OCI-LY3 (cell line): Measurements from ENCODE around the gene KAZN.

Experiments
- H2AFZ ChIP-seq: fragments of 200-600, 300-600 bp; shearing (Covaris generic); 2 replicates; pipeline ENCODE4 v1.6.0; 2014; ENCODE audit warnings: antibody characterized with exemption, low read depth, low read length
- H3K27ac ChIP-seq: fragments of 200-600, 300-600 bp; sonication (generic); 2 replicates; pipeline ENCODE4 v1.5.1; 2014; ENCODE audit warnings: mild to moderate bottlenecking, low read length, moderate library complexity, mixed read lengths
- H3K27me3 ChIP-seq: fragments of 200-600, 300-600 bp; sonication (generic); 2 replicates; pipeline ENCODE4 v1.6.1; 2014; ENCODE audit warnings: low read depth, low read length, mixed read lengths
- H3K36me3 ChIP-seq: fragments of 200-600, 300-600 bp; sonication (generic); replicated peaks from 2 replicates; pipeline ENCODE3; 2014; ENCODE audit warnings: low read depth, low read length, mixed read lengths
- H3K4me1 ChIP-seq: fragments of 300-600, 200-600 bp; sonication (generic); 2 replicates; pipeline ENCODE4 v1.6.1; 2014; ENCODE audit warnings: low read length, mixed read lengths
- H3K4me2 ChIP-seq: fragments of 200-600, 300-600 bp; sonication (generic); 2 replicates; pipeline ENCODE4 v1.6.1; 2014; ENCODE audit warnings: low read length, mixed read lengths
- H3K4me3 ChIP-seq: fragments of 300-600, 200-600 bp; sonication (generic); 2 replicates; pipeline ENCODE4 v1.5.1; 2014; ENCODE audit warnings: antibody characterized with exemption, mild to moderate bottlenecking, low read length, moderate library complexity
- H3K79me2 ChIP-seq: fragments of 300-600, 200-600 bp; shearing (Covaris generic); 2 replicates; pipeline ENCODE4 v1.6.1; 2014; ENCODE audit warnings: mild to moderate bottlenecking, low read length, mixed read lengths
- H3K9ac ChIP-seq: fragments of 300-600, 200-600 bp; shearing (Covaris generic); 2 replicates; pipeline ENCODE4 v1.6.0; 2014; ENCODE audit warnings: mild to moderate bottlenecking, low read length, moderate library complexity
- H3K9me3 ChIP-seq: fragments of 200-600, 300-600 bp; shearing (Covaris generic); 2 replicates; pipeline ENCODE4 v1.6.1; 2014; ENCODE audit warnings: low read length, mixed read lengths; ENCODE audit not compliant: insufficient read depth
- H4K20me1 ChIP-seq: fragments of 200-600, 300-600 bp; sonication (generic); 2 replicates; pipeline ENCODE4 v1.6.1; 2016; ENCODE audit warnings: low read length, mixed read lengths; ENCODE audit not compliant: insufficient read depth
- CTCF ChIP-seq: fragments of 200-600, 300-600 bp; sonication (generic); IDR thresholded peaks from 2 replicates; pipeline ENCODE4 v1.5.1; 2014; ENCODE audit warnings: antibody characterized with exemption, low read length, low read depth
- EZH2phosphoT487 ChIP-seq: fragments of 200-600 bp; shearing (Covaris generic); IDR thresholded peaks from 2 replicates; pipeline ENCODE4 v1.6.1; 2018; ENCODE audit warnings: antibody characterized with exemption, mixed run types, low read depth

KAZN gene

DNA sequence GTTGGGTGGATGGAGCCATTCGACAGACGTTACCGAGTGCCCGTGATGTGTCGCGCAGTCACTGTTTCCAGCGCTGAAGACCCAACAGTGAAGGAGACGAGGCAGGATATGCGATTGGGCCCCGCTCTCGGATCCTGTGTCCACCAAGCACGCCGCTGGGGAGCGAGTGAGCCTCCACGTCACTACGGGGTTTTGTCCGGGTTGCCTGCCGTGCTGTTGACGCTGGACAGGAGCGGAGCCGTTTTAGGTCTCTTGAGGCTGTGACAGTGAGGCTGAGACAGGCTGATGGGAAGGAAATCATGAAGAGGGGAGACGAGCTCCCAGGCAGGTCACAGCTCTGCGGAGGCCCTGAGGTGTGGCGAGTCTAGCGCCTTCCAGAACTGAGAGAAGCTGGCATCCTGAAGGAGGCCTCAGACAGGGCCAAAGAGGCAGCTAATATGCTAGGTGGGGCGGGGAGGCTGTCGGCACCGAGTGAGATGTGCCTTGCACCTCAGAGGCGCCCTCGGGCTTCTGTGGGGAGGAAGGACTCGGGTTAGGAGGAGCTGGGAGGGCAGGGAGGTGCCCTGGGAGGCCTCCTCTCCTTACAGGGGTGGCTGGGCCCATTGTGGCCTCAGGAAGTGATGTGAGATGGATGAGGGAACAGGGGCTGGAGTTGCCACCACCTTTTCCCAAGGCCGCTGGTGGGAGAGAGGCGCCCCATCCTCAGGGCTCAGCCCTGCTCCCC, 359.1 kb downstream of the KAZN start:
- Histone ChIP-seq H3K4me2 (no peak overlapping the region), H3K27me3 (no peaks in the 10 kb centered on the region), H4K20me1 (no peaks in the 10 kb centered on the region), H3K9ac (no peak overlapping the region), H3K4me1 (no peaks in the 10 kb centered on the region), H2AFZ (no peak overlapping the region), H3K27ac (no peak overlapping the region), H3K4me3 (no peak overlapping the region), H3K9me3 (no peaks in the 10 kb centered on the region), H3K79me2 (no peaks in the 10 kb centered on the region), H3K36me3 (no peaks in the 10 kb centered on the region)
- TF ChIP-seq EZH2phosphoT487: no peak
- no peak for TF ChIP-seq CTCF

DNA sequence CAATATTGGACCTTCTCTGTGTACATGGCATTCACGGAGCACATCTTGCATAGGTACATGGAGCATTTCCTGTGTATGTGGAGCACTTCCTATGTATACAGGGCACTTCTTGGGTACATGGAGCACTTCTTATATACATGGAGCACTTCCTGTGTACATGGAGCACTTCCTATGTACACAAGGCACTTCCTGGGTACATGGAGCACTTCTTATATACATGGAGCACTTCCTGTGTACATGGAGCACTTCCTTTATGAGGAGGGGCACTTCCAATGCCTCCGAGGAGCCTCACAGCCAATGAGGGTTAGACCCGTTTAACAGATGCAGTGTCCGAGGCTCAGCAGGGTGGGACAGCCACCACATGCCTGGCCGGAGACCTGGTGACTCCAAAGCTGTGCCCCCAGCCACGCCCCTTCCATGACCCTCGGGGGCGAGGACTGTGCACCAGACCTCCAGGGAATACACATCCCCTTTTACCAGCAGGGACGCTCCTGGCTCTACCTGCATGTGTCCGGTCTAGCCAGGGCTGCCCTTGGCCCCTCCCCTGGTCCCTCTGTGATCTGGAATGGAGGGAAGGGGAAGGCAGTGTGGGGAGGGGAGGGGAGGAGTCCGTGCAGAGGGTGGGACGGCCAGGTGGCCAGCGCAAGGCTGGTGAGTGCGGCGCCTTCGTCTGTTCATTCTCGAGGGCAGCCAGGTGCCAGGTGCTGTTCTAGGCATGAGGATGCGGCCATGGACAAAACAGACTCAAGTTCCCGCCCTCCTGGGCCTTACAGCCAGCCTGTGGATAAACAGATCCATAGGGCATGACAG, 360.0 kb downstream of the KAZN start:
- Histone ChIP-seq H3K4me3 (no peak overlapping the region), H3K27ac (no peak overlapping the region), H4K20me1 (no peaks in the 10 kb centered on the region), H3K79me2 (no peaks in the 10 kb centered on the region), H3K9me3 (no peaks in the 10 kb centered on the region), H3K36me3 (no peaks in the 10 kb centered on the region), H3K4me1 (no peaks in the 10 kb centered on the region), H3K27me3 (no peaks in the 10 kb centered on the region), H2AFZ (no peak overlapping the region), H3K4me2 (no peak overlapping the region), H3K9ac (no peak overlapping the region)
- TF ChIP-seq EZH2phosphoT487 (no peak), CTCF (no peak)

DNA sequence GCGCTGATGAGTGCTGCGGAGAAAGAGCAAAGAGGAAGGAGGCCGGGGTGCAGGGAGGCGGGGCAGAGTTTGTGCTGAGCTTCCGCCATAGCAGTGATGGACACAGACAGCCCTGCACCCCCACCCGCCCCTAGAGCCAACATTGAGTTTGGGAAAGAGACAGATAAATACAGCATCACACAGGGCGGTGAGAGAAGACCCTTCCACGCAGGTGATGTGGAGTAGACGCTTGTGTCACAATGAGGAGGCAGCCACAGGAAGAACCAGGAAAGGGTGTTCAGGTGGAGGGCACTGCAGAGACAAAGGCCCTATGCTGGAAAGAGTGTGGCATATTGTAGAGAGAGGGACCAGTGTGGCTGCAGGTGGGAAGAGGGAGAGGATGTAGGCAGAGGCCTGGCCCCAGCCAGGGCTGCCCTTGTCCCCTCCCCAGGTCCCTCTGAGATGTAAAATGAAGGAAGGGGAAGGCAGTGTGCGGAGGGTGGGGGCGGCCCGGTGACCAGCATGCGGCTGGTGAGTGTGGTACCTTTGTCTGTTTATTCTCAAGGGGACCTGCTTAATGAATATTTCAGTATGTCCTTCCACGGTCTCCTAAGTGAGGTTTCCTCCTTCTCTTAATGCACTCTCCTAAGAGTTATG, 360.7 kb downstream of the KAZN start:
- H3K9me3 ChIP-seq: no peaks in the 10 kb centered on the region
- no peaks in the 10 kb centered on the region for H3K79me2 ChIP-seq
- no peak overlapping the region for H3K9ac ChIP-seq
- no peaks in the 10 kb centered on the region for H3K4me1 ChIP-seq
- H3K27ac ChIP-seq: no peak overlapping the region
- no peak overlapping the region for H3K4me3 ChIP-seq
- no peaks in the 10 kb centered on the region for H3K27me3 ChIP-seq
- TF ChIP-seq EZH2phosphoT487: no peak
- no peak for TF ChIP-seq CTCF
- H4K20me1 ChIP-seq: no peaks in the 10 kb centered on the region
- H3K36me3 ChIP-seq: no peaks in the 10 kb centered on the region
- H3K4me2 ChIP-seq: no peak overlapping the region
- no peak overlapping the region for H2AFZ ChIP-seq

DNA sequence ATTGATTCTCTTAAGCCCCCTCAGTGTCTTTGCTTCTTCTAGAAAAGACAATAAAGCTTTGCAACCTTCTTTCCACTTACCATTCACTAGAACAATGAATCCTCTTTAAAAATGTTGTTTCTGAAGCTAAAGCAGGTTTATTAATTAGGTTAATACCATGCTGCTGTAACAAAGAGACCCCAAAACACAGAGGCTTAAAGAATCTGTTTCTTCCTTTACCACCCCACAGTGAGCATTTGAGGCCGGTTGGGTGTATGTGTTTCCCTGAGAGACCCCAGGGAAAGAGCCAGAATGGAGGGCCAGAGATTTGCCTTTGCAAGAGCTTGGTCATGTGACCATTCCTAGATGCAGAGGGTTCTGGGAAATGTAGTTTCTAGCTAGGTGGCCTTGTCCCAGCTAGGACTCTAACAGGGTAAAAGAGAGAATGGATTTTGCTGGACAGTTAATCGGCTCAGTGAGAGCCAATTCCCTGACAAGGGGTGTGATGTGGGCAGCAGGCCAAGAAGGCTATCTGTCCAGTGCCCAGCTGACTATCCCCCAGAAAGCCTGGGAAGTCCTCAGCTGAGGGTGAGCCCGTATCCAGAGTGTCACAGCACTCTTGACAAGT, 363.3 kb downstream of the KAZN start:
- H3K4me3 ChIP-seq: no peak overlapping the region
- no peak overlapping the region for H3K4me2 ChIP-seq
- H3K9ac ChIP-seq: no peak overlapping the region
- no peak overlapping the region for H2AFZ ChIP-seq
- H3K9me3 ChIP-seq: no peaks in the 10 kb centered on the region
- H3K4me1 ChIP-seq: no peaks in the 10 kb centered on the region
- no peaks in the 10 kb centered on the region for H3K79me2 ChIP-seq
- no peaks in the 10 kb centered on the region for H3K27me3 ChIP-seq
- no peaks in the 10 kb centered on the region for H3K36me3 ChIP-seq
- no peak overlapping the region for H3K27ac ChIP-seq
- no peak for TF ChIP-seq CTCF
- TF ChIP-seq EZH2phosphoT487: no peak
- H4K20me1 ChIP-seq: no peaks in the 10 kb centered on the region
